Skeletal muscle tissue (tissue), 4 donors: ENCODE results near the gene URI1. TPM values are rescaled to one million over a fixed set of nuclear protein-coding genes. Genes with fewer than 3 reads are reported as not detected.

Source experiments
- H3K27ac ChIP-seq: one replicate; pipeline ENCODE4 v1.7.0; 2013; ENCODE audit warnings: mild to moderate bottlenecking, low read depth, low read length, inconsistent platforms
- H3K27me3 ChIP-seq, 3 donors: one replicate each; pipeline ENCODE4 v1.7.0; 2013; ENCODE audit warnings: low read length in 3 of 3; ENCODE audit not compliant: control insufficient read depth in 3 of 3, insufficient read depth in 3 of 3
- H3K36me3 ChIP-seq, 3 donors: one replicate each; pipeline ENCODE4 v1.7.0; 2013; ENCODE audit warnings: low read length in 3 of 3; ENCODE audit not compliant: control insufficient read depth in 3 of 3, insufficient read depth in 3 of 3
- H3K4me1 ChIP-seq, 3 donors: one replicate each; pipeline ENCODE4 v1.7.0; 2013; ENCODE audit warnings: low read length in 3 of 3, mild to moderate bottlenecking in 3 of 3; ENCODE audit not compliant: control insufficient read depth in 3 of 3, insufficient read depth in 3 of 3
- H3K4me3 ChIP-seq, 3 donors: one replicate each; pipeline ENCODE4 v1.7.0; 2013; ENCODE audit warnings: low read length in 3 of 3
- H3K9ac ChIP-seq, 3 donors: one replicate each; pipeline ENCODE4 v1.7.0; 2013; ENCODE audit warnings: low read length in 3 of 3, mild to moderate bottlenecking in 3 of 3, moderate library complexity in 2 of 3, low read depth in 1 of 3
- H3K9me3 ChIP-seq, 3 donors: one replicate each; pipeline ENCODE4 v1.7.0; 2013; ENCODE audit warnings: low read length in 3 of 3; ENCODE audit not compliant: control insufficient read depth in 3 of 3
- total RNA-seq: library from RNA; depleted of rRNA; stranded (reverse); fragments of >200 nt; gene quantifications from one replicate; pipeline ENCODE4 v1.2.3, GENCODE V29; 2014
- donor health status: Osteomylitis.

URI1 gene
- total RNA-seq, 1 donor from 2014 or later, result 62.6 TPM

GRCh38 chr19:30061223-30062064 is 119.4 kb downstream of the URI1 start:
- Histone ChIP-seq H3K27me3 (peaks cover 12 to 24% (median 15%) of the 10 kb centered on the region in 3 donors), H3K9me3 (peaks cover 0 to under 1% (median 0%) of the 10 kb centered on the region in 3 donors), H3K4me1 (no peaks in the 10 kb centered on the region), H3K4me3 (no peak overlapping the region), H3K27ac (no peak overlapping the region), H3K9ac (no peak overlapping the region), H3K36me3 (no peaks in the 10 kb centered on the region)

GRCh38 chr19:30062065-30062906 is 120.2 kb downstream of the URI1 start:
- peaks cover 12 to 24% (median 15%) of the 10 kb centered on the region in 3 donors for H3K27me3 ChIP-seq
- no peaks in the 10 kb centered on the region for H3K36me3 ChIP-seq
- H3K9me3 ChIP-seq, result no peaks in the 10 kb centered on the region
- H3K4me1 ChIP-seq, result no peaks in the 10 kb centered on the region
- no peak overlapping the region for H3K9ac ChIP-seq
- H3K27ac ChIP-seq, result no peak overlapping the region
- H3K4me3 ChIP-seq, result no peak overlapping the region

GRCh38 chr19:30062907-30063649 is 121.0 kb downstream of the URI1 start:
- H3K9me3 ChIP-seq, result no peaks in the 10 kb centered on the region
- no peaks in the 10 kb centered on the region for H3K36me3 ChIP-seq
- no peak overlapping the region for H3K9ac ChIP-seq
- H3K4me3 ChIP-seq, result no peak overlapping the region
- H3K4me1 ChIP-seq, result no peaks in the 10 kb centered on the region
- peaks cover 12 to 24% (median 15%) of the 10 kb centered on the region in 3 donors for H3K27me3 ChIP-seq
- H3K27ac ChIP-seq, result no peak overlapping the region

GRCh38 chr19:30063650-30064347 is 121.8 kb downstream of the URI1 start:
- Histone ChIP-seq H3K4me1 (no peaks in the 10 kb centered on the region), H3K9me3 (no peaks in the 10 kb centered on the region), H3K4me3 (no peak overlapping the region), H3K36me3 (no peaks in the 10 kb centered on the region), H3K27me3 (peaks cover 12 to 24% (median 17%) of the 10 kb centered on the region in 3 donors), H3K9ac (peak overlapping the region in 1 of 3 donors; percentile 33), H3K27ac (no peak overlapping the region)

- Histone ChIP-seq H3K4me1 (no peaks in the 10 kb centered on the region), H3K27ac (no peak overlapping the region)
These were observed 122.3 kb downstream of the URI1 start for GRCh38 chr19:30064348-30064699.

GRCh38 chr19:30064771-30065494 is 122.9 kb downstream of the URI1 start:
- no peak overlapping the region for H3K9ac ChIP-seq

More at GRCh38 chr19:30064348-30064699, 122.3 kb downstream of the URI1 start:
- H3K9ac ChIP-seq, result peak overlapping the region in 1 of 3 donors; percentile 33
- H3K27me3 ChIP-seq, result peaks cover 12 to 24% (median 21%) of the 10 kb centered on the region in 3 donors
- no peaks in the 10 kb centered on the region for H3K36me3 ChIP-seq
- no peaks in the 10 kb centered on the region for H3K9me3 ChIP-seq
- H3K4me3 ChIP-seq, result peak overlapping the region in 1 of 3 donors; percentile 45

GRCh38 chr19:30065680-30066606 is 123.9 kb downstream of the URI1 start:
- H3K4me3 ChIP-seq, result no peak overlapping the region
- H3K9me3 ChIP-seq, result no peaks in the 10 kb centered on the region
- H3K36me3 ChIP-seq, result no peaks in the 10 kb centered on the region
- H3K27ac ChIP-seq, result no peak overlapping the region
- no peaks in the 10 kb centered on the region for H3K4me1 ChIP-seq
- H3K9ac ChIP-seq, result no peak overlapping the region
- peaks cover 12 to 24% (median 21%) of the 10 kb centered on the region in 3 donors for H3K27me3 ChIP-seq

More at GRCh38 chr19:30064771-30065494, 122.9 kb downstream of the URI1 start:
- Histone ChIP-seq H3K9me3 (no peaks in the 10 kb centered on the region), H3K27ac (no peak overlapping the region), H3K4me3 (peak overlapping the region in 1 of 3 donors; percentile 45), H3K4me1 (no peaks in the 10 kb centered on the region), H3K36me3 (no peaks in the 10 kb centered on the region), H3K27me3 (peaks cover 12 to 24% (median 21%) of the 10 kb centered on the region in 3 donors)
